GM12891 (cell line): ENCODE results near the gene PI16.

Experiments
- PAX5 ChIP-seq: IDR thresholded peaks from 2 replicates; pipeline ENCODE4 v1.6.1; 2011; ENCODE audit warnings: low read length, moderate library complexity, mild to moderate bottlenecking; ENCODE audit not compliant: insufficient read depth, severe bottlenecking
- POLR2A ChIP-seq: IDR thresholded peaks from 2 replicates; pipeline ENCODE4 v1.6.1; 2011; ENCODE audit warnings: low read depth, low read length, control low read depth
- POLR2AphosphoS5 ChIP-seq: IDR thresholded peaks from 2 replicates; pipeline ENCODE4 v1.6.1; 2011; ENCODE audit warnings: low read depth, low read length, control low read depth
- POU2F2 ChIP-seq: IDR thresholded peaks from 2 replicates; pipeline ENCODE4 v1.6.1; 2011; ENCODE audit warnings: low read depth, mild to moderate bottlenecking, control low read depth, low read length, moderate library complexity
- SPI1 ChIP-seq: IDR thresholded peaks from 2 replicates; pipeline ENCODE4 v1.6.1; 2011; ENCODE audit warnings: low read depth, low read length, control low read depth
- TAF1 ChIP-seq: IDR thresholded peaks from 2 replicates; pipeline ENCODE4 v1.6.1; 2011; ENCODE audit warnings: low read depth, low read length, control low read depth

- no peak for TF ChIP-seq POLR2A
- no peak for TF ChIP-seq POLR2AphosphoS5
- no peak for TF ChIP-seq POU2F2
- TF ChIP-seq SPI1: no peak
- TF ChIP-seq TAF1: no peak
- TF ChIP-seq PAX5: no peak
These were observed 9.9 kb upstream of the PI16 start for GRCh38 chr6:36944650-36945049.
